Fibroblast of villous mesenchyme (primary cell): ENCODE measurements around the gene LSM3. TPM values are rescaled to one million over a fixed set of nuclear protein-coding genes. Genes with fewer than 3 reads are reported as not detected.

Experiments
- DNase-seq: peaks from one replicate; pipeline ENCODE4 v3.0.0-alpha.2; 2010; ENCODE audit warnings: low read depth
- H3K4me3 ChIP-seq: 2 replicates; pipeline ENCODE4 v1.5.1; 2011; ENCODE audit warnings: low read depth, mild to moderate bottlenecking, low read length
- total RNA-seq: library from RNA; depleted of rRNA; stranded (reverse); fragments of >200 nt; gene quantifications from 2 replicates; pipeline ENCODE4 v1.2.3, GENCODE V29; 2012
- TF ChIP-seq, protein P1 (sequence below): IDR thresholded peaks from 2 replicates; pipeline ENCODE4 v1.5.1; 2012; ENCODE audit warnings: low read depth, mild to moderate bottlenecking, low read length; ENCODE audit not compliant: insufficient read depth

The LSM3 gene
- total RNA-seq, 1 donor = 7.3 TPM

DNA sequence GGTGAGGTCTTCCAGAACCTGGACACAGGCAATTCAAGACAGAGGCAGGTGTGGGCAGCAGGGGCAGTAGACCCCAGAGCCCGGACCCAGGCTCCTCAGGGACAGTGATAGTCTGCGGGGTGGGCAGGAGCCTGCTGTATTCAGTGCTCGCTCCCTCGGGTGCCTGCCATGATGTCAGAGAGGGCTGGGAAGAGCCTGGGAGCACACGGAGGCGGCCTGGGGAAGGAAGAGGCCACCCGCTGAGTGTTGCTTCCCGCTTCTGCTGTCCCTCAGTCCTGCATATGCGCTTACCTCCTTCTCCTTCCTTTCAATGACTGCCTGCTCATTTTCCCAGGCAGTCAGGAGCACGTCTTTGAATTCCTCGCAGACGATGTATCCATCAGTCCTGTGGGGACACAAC is 31.0 kb upstream of the LSM3 start:
- H3K4me3 ChIP-seq = no peak overlapping the region
- DNase-seq = no peak
- TF ChIP-seq, protein P1, sequence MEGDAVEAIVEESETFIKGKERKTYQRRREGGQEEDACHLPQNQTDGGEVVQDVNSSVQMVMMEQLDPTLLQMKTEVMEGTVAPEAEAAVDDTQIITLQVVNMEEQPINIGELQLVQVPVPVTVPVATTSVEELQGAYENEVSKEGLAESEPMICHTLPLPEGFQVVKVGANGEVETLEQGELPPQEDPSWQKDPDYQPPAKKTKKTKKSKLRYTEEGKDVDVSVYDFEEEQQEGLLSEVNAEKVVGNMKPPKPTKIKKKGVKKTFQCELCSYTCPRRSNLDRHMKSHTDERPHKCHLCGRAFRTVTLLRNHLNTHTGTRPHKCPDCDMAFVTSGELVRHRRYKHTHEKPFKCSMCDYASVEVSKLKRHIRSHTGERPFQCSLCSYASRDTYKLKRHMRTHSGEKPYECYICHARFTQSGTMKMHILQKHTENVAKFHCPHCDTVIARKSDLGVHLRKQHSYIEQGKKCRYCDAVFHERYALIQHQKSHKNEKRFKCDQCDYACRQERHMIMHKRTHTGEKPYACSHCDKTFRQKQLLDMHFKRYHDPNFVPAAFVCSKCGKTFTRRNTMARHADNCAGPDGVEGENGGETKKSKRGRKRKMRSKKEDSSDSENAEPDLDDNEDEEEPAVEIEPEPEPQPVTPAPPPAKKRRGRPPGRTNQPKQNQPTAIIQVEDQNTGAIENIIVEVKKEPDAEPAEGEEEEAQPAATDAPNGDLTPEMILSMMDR = no peak

DNA sequence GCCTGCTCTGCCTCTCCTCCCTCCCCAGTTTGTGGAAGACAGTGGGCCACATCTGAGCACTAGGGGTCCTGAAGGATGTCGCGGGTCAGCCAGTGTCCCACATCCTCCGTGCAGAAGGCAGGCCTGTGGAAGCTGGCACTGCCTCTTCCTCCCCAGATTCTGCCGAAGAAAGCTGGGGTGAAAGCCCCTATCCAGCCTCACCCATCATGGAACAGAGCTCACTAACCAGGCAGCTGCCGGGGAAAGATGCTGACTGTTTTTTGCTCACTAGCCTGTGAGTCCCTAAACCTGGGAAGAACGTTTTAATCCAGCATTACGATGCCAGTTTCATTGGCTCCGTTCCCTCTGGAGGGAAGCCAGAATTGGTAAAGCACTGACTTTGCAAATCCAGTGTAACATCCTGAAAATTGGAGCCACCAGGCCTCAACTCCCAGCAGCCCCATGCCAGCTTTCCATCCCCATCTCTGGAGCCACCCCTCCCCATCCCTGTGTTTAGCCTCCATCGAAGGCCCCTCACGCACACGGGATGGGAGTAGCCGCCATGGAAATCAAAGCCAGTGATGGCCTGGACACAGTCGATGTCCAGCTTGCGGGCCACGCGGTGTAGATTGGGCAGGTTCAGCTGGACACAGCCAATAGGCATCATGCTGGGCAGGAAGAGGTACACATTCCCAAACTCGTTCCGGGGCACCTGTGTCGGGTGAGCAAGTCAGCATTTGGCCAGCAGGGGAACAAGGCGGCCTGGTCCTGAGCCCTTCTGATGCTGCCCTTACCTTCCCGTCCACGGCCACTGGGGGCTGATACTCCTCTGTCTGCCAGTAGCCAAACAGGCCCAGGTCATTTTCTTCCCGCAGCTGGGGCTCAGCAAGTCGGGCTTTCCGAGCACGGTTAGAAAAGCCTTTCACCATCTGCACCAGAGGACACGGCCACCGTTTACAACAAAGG is 30.3 kb upstream of the LSM3 start:
- H3K4me3 ChIP-seq = no peak overlapping the region
- TF ChIP-seq, protein P1 = peak; percentile 5
- DNase-seq = no peak

DNA sequence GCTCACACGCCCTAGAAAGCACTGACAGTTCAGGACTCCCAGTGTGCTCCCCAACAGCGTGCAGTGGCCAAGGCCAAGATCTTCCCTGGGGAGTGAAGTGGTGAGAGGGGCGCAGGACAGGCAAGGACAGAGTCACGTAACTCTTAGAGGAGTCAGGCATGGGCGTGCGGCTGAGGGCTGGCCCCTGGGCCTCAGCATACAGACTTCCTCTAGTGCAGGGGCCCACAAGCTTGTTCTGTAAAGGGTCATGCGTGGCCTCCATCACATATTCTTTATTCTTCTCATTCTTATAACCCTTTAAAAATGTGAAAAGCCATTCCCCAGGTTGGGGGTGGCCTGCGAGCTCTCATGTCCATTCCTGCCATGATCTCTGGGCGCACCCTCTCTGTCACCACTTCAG is 28.5 kb upstream of the LSM3 start:
- H3K4me3 ChIP-seq = no peak overlapping the region
- no peak for DNase-seq
- TF ChIP-seq, protein P1 = no peak

DNA sequence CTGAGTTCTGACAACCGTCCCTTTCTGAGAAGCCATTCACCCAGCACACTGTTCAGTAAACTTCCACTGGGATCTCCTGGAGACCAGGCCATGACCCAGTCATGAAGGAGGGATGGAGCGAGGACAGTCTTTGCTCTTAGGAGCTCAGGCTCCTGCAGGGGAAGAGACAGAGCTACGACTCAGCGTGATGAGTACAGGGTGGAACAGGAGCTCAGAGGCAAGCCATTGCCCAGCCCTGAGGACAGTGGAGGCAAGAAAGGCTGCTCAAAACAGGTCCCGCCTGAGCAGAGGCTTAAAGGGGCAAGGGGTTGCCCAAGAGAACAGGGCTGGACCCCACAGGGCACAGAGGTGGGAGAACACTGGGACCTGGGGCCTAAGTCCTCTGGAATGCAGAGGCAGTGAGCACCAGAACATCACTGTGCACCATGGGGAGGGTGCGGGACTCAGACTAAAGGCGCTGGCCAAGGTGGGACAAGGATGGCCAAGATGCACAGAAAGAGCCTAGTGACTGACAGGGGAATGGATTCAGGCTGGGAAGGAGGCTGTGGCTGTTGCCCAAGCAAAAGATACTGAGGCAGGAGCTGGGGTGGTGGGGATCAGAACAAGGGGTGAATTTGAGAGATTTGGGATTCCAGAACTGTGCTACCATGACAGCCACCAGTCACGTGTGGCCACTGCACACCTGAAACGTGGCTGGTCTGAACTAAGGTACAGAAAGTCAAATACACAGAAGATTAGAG is 28.0 kb upstream of the LSM3 start:
- no peak overlapping the region for H3K4me3 ChIP-seq
- TF ChIP-seq, protein P1 = no peak
- no peak for DNase-seq

DNA sequence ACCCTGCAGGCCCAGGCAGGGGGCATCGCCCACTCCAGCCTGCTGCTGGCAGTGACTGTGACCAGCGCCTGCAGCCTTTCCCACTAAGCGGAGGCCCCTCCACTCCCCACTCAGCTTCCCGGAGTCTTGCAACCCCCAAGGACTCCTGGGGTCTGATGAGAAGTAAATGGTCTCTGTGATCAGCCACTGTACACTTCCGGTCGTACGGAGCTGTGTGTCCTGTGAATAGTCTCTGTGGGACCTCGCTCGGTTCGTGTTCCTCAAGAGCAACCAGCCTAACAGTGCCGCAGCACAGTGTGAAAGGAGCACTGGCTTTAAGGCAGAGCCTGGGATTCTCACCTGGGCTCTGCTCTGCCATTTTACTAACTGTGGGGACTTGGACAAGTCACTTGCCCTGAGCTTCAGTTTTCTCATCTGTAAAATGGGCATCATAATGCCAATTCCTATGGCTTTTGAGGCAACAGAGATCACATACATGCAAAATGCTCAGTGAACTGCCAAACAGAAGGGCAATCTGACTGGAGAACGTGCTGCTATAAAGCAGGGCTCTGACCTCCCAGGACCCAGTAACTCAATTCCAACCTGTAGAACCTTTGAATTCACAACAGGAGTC is 27.0 kb upstream of the LSM3 start:
- no peak overlapping the region for H3K4me3 ChIP-seq
- TF ChIP-seq, protein P1 = no peak
- no peak for DNase-seq

DNA sequence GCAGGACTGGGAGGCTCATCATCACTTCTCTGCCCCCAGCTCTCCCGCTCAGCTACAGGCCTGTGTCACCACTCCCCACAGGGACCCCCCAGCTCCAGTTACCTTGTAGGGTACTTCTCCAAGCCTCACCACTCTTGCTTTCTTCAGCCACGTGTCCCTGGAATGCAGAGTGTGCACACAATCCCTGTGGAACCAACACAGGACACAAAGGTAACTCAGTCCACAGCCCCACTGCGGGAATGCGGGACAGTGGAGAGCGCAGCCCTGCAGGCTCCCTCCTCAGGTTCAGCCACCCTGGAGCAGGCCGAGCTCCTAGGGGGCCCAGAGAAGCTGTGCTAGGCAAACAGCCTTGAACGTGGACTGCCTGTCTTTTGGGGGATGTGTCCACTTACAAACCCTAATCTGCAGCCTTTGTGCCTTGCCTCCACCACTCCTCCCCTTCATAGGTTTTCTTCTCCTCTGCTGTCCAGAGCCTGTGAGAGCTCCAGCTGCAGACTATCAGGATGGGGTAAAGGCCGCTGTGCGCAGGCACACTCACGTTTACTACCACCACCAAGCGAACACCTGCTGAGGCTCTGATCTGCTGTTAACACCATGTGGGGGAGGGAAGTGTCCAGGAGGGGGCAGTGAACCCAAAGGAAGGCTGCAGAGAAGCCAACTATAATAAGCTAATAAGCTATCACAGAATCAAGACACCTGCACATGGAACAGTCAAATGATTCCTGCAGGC is 26.2 kb upstream of the LSM3 start:
- no peak overlapping the region for H3K4me3 ChIP-seq
- DNase-seq = no peak
- TF ChIP-seq, protein P1 = peak; percentile 33
